Liver (tissue), 9 donors: ENCODE measurements around the gene SLC8A1. TPM values are rescaled to one million over a fixed set of nuclear protein-coding genes. Genes with fewer than 3 reads are reported as not detected.

Experiments
- DNase-seq: peaks from one replicate; pipeline ENCODE4 v3.0.0-alpha.2; 2017; ENCODE audit warnings: low spot score
- H3K27ac ChIP-seq, 2 donors: one replicate each; pipeline ENCODE4 v1.7.0; 2013; ENCODE audit warnings: inconsistent platforms in 2 of 2, low read length in 2 of 2, control low read depth in 1 of 2, low read depth in 1 of 2, mild to moderate bottlenecking in 1 of 2
- H3K27me3 ChIP-seq, 4 donors: one replicate each; pipeline versions ENCODE4 v1.6.1 to v1.7.0; 2013; ENCODE audit warnings: low read length in 3 of 4, inconsistent platforms in 1 of 4, mild to moderate bottlenecking in 1 of 4, moderate library complexity in 1 of 4; ENCODE audit not compliant: control insufficient read depth in 4 of 4, insufficient read depth in 4 of 4
- H3K36me3 ChIP-seq, 4 donors: one replicate each; pipeline versions ENCODE4 v1.6.1 to v1.7.0; 2013; ENCODE audit warnings: low read length in 3 of 4, mild to moderate bottlenecking in 3 of 4, low read depth in 1 of 4, moderate library complexity in 1 of 4; ENCODE audit not compliant: control insufficient read depth in 4 of 4, insufficient read depth in 3 of 4
- H3K4me1 ChIP-seq, 4 donors: one replicate each; pipeline versions ENCODE4 v1.6.1 to v1.7.0; 2013; ENCODE audit warnings: low read length in 3 of 4, mild to moderate bottlenecking in 3 of 4, moderate library complexity in 1 of 4; ENCODE audit not compliant: control insufficient read depth in 4 of 4, insufficient read depth in 4 of 4
- H3K4me3 ChIP-seq, 3 donors: one replicate each; pipeline versions ENCODE4 v1.6.1 to v1.7.0; 2013; ENCODE audit warnings: low read length in 3 of 3, control low read depth in 1 of 3, low read depth in 1 of 3, mild to moderate bottlenecking in 1 of 3
- H3K9ac ChIP-seq, 2 donors: one replicate each; pipeline ENCODE4 v1.7.0; 2013; ENCODE audit warnings: low read length in 2 of 2, mild to moderate bottlenecking in 2 of 2, moderate library complexity in 2 of 2, control low read depth in 1 of 2, low read depth in 1 of 2
- H3K9me3 ChIP-seq, 4 donors: one replicate each; pipeline versions ENCODE4 v1.6.1 to v1.7.0; 2013; ENCODE audit warnings: low read length in 3 of 4; ENCODE audit not compliant: control insufficient read depth in 4 of 4
- ATF3 ChIP-seq: IDR thresholded peaks from 2 replicates; pipeline ENCODE4 v1.6.1; 2016; ENCODE audit warnings: antibody characterized with exemption
- CTCF ChIP-seq: fragments of 150-350 bp; IDR thresholded peaks from 2 replicates; pipeline ENCODE4 v1.5.1; 2017; ENCODE audit warnings: improper control_type of control experiment, low read depth, low read length; ENCODE audit not compliant: missing input control
- EGR1 ChIP-seq, 2 donors: IDR thresholded peaks; 2 replicates each; pipeline ENCODE4 v1.6.1; 2016 to 2018; ENCODE audit warnings: antibody characterized with exemption in 2 of 2, low read depth in 2 of 2
- FOXA1 ChIP-seq: IDR thresholded peaks from 2 replicates; pipeline ENCODE4 v1.6.1; 2016; ENCODE audit warnings: antibody characterized with exemption
- FOXA2 ChIP-seq: IDR thresholded peaks from 2 replicates; pipeline ENCODE4 v1.6.1; 2016; ENCODE audit warnings: antibody characterized with exemption
- GABPA ChIP-seq, 2 donors: IDR thresholded peaks in 1 of 2; conservative IDR thresholded peaks in 1 of 2; 2 replicates each; pipeline ENCODE4 v1.6.1; 2016; ENCODE audit warnings: antibody characterized with exemption in 2 of 2, mild to moderate bottlenecking in 1 of 2, moderate library complexity in 1 of 2
- HNF4A ChIP-seq, 2 donors: conservative IDR thresholded peaks; 2 replicates each; pipeline ENCODE4 v1.6.1; 2016; ENCODE audit warnings: antibody characterized with exemption in 2 of 2, mild to moderate bottlenecking in 2 of 2
- HNF4G ChIP-seq: IDR thresholded peaks from 2 replicates; pipeline ENCODE4 v1.6.1; 2016; ENCODE audit warnings: antibody characterized with exemption
- JUND ChIP-seq, 2 donors: IDR thresholded peaks; 2 replicates each; pipeline ENCODE4 v1.6.1; 2016; ENCODE audit warnings: antibody characterized with exemption in 2 of 2
- NR2F2 ChIP-seq: IDR thresholded peaks from 2 replicates; pipeline ENCODE4 v1.6.1; 2016; ENCODE audit warnings: antibody characterized with exemption
- RAD21 ChIP-seq, 2 donors: IDR thresholded peaks; 2 replicates each; pipeline ENCODE4 v1.6.1; 2016; ENCODE audit warnings: antibody characterized with exemption in 2 of 2, mild to moderate bottlenecking in 2 of 2
- RXRA ChIP-seq, 2 donors: IDR thresholded peaks; 2 replicates each; pipeline ENCODE4 v1.6.1; 2017 to 2018; ENCODE audit warnings: antibody characterized with exemption in 2 of 2, mild to moderate bottlenecking in 1 of 2
- SP1 ChIP-seq: IDR thresholded peaks from 2 replicates; pipeline ENCODE4 v1.6.1; 2018; ENCODE audit warnings: antibody characterized with exemption, mild to moderate bottlenecking
- TAF1 ChIP-seq: conservative IDR thresholded peaks from 2 replicates; pipeline ENCODE4 v1.6.1; 2016; ENCODE audit warnings: antibody characterized with exemption, mild to moderate bottlenecking
- YY1 ChIP-seq: IDR thresholded peaks from 2 replicates; pipeline ENCODE4 v1.6.1; 2016; ENCODE audit warnings: antibody characterized with exemption, mild to moderate bottlenecking
- WGBS: extraction: QIAGEN DNeasy Blood & Tissue Kit; methylation state at CpG from one replicate; pipeline ENCODE4 v1.1.7; 2013; 5-methylcytosine and 5-hydroxymethylcytosine counted together
- polyA plus RNA-seq, 2 donors: library from polyadenylated mRNA; stranded (reverse) in 1 of 2; unstranded in 1 of 2; fragments of 200-250 nt in 1 of 2; fragments of >200 nt in 1 of 2; fragmentation: Nextera tagmentation in 1 of 2; extraction: Ambion mirVana in 1 of 2; gene quantifications; one replicate each; pipeline versions ENCODE4 v1.2.1 to v1.2.3, GENCODE V29; 2013 to 2015
- total RNA-seq, 2 donors: library from RNA; depleted of rRNA; stranded (reverse); fragments of >200 nt; gene quantifications; one replicate each; pipeline ENCODE4 v1.2.3, GENCODE V29; 2014
- TF ChIP-seq, protein P1 (sequence below): IDR thresholded peaks from 2 replicates; pipeline ENCODE4 v1.6.1; 2016; ENCODE audit warnings: antibody characterized with exemption
- TF ChIP-seq, protein P2 (sequence below): IDR thresholded peaks from 2 replicates; pipeline ENCODE4 v1.6.1; 2016; ENCODE audit warnings: antibody characterized with exemption
- donor health status: healthy.
- donor health status: healthy.
- donor health status: healthy.
- donor health status: healthy.
- donor health status: healthy.

SLC8A1 gene
- total and polyA plus RNA-seq, 4 donors = 1.2 to 18.5 (median 8.2) TPM

GRCh38 chr2:40261042-40261441 is 190.8 kb downstream of the SLC8A1 start:
- no peak overlapping the region for H3K9ac ChIP-seq
- 53% methylated on average over 2 of the region's 2 CpGs for WGBS
- H3K9me3 ChIP-seq = no peaks in the 10 kb centered on the region
- DNase-seq = no peak
- no peaks in the 10 kb centered on the region for H3K27me3 ChIP-seq
- H3K36me3 ChIP-seq = no peaks in the 10 kb centered on the region
- H3K27ac ChIP-seq = no peak overlapping the region
- no peaks in the 10 kb centered on the region for H3K4me1 ChIP-seq
- TF ChIP-seq CTCF (no peak), FOXA1 (no peak), RXRA (IDR thresholded peaks at IDR 0.05) (no peak)
- no peak overlapping the region for H3K4me3 ChIP-seq

- no peak overlapping the region for H3K27ac ChIP-seq
- H3K36me3 ChIP-seq = no peaks in the 10 kb centered on the region
- no peaks in the 10 kb centered on the region for H3K9me3 ChIP-seq
- no peak overlapping the region for H3K9ac ChIP-seq
- no peak for DNase-seq
- 36% methylated on average over 2 of the region's 2 CpGs for WGBS
- H3K27me3 ChIP-seq = no peaks in the 10 kb centered on the region
- no peak overlapping the region for H3K4me3 ChIP-seq
- no peak for TF ChIP-seq HNF4A (conservative IDR thresholded peaks at IDR 0.05)
- TF ChIP-seq RXRA (IDR thresholded peaks at IDR 0.05) = no peak
- no peak for TF ChIP-seq JUND (IDR thresholded peaks at IDR 0.05)
- TF ChIP-seq RAD21 (IDR thresholded peaks at IDR 0.05) = no peak
- no peak for TF ChIP-seq CTCF
- no peak for TF ChIP-seq EGR1 (IDR thresholded peaks at IDR 0.05; ENCODE audit: low read depth in 2 of 2)
- no peak for TF ChIP-seq NR2F2
- H3K4me1 ChIP-seq = no peaks in the 10 kb centered on the region
Measured at GRCh38 chr2:40260437-40260836, 191.5 kb downstream of the SLC8A1 start.

GRCh38 chr2:40259900-40260299 is 192.0 kb downstream of the SLC8A1 start:
- Histone ChIP-seq H3K4me3 (no peak overlapping the region), H3K4me1 (no peaks in the 10 kb centered on the region), H3K27me3 (no peaks in the 10 kb centered on the region), H3K9ac (no peak overlapping the region), H3K36me3 (no peaks in the 10 kb centered on the region), H3K27ac (no peak overlapping the region), H3K9me3 (no peaks in the 10 kb centered on the region)
- WGBS = 76% methylated on average over 1 of the region's 1 CpG
- DNase-seq = no peak
- TF ChIP-seq YY1 = no peak
- TF ChIP-seq, protein P1, sequence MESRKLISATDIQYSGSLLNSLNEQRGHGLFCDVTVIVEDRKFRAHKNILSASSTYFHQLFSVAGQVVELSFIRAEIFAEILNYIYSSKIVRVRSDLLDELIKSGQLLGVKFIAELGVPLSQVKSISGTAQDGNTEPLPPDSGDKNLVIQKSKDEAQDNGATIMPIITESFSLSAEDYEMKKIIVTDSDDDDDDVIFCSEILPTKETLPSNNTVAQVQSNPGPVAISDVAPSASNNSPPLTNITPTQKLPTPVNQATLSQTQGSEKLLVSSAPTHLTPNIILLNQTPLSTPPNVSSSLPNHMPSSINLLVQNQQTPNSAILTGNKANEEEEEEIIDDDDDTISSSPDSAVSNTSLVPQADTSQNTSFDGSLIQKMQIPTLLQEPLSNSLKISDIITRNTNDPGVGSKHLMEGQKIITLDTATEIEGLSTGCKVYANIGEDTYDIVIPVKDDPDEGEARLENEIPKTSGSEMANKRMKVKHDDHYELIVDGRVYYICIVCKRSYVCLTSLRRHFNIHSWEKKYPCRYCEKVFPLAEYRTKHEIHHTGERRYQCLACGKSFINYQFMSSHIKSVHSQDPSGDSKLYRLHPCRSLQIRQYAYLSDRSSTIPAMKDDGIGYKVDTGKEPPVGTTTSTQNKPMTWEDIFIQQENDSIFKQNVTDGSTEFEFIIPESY = no peak
- TF ChIP-seq TAF1 = no peak
- no peak for TF ChIP-seq RXRA (IDR thresholded peaks at IDR 0.05)
- TF ChIP-seq JUND (IDR thresholded peaks at IDR 0.05) = no peak
- no peak for TF ChIP-seq SP1
- TF ChIP-seq ATF3 = no peak
- no peak for TF ChIP-seq HNF4G
- TF ChIP-seq EGR1 (IDR thresholded peaks at IDR 0.05; ENCODE audit: low read depth in 2 of 2) = no peak
- no peak for TF ChIP-seq FOXA1
- no peak for TF ChIP-seq FOXA2
- TF ChIP-seq RAD21 (IDR thresholded peaks at IDR 0.05) = no peak
- TF ChIP-seq CTCF = no peak
- no peak for TF ChIP-seq NR2F2
- TF ChIP-seq HNF4A (conservative IDR thresholded peaks at IDR 0.05) = no peak
- no peak for TF ChIP-seq GABPA (IDR thresholded peaks at IDR 0.05 in 1 of 2, conservative IDR thresholded peaks at IDR 0.05 in 1 of 2)
- TF ChIP-seq, protein P2, sequence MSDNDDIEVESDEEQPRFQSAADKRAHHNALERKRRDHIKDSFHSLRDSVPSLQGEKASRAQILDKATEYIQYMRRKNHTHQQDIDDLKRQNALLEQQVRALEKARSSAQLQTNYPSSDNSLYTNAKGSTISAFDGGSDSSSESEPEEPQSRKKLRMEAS = no peak
